CD14-positive monocyte (primary cell): Measurements from ENCODE around the gene PICK1. TPM values are rescaled to one million over a fixed set of nuclear protein-coding genes. Genes with fewer than 3 reads are reported as not detected.
A peak's percentile ranks its signal among the peaks of the same experiment; 100 is the strongest.

ENCODE experiments used
- DNase-seq, 3 donors: peaks; one replicate each; pipeline ENCODE4 v3.0.0-alpha.2; 2011 to 2022
- H2AFZ ChIP-seq: 2 replicates; pipeline ENCODE4 v1.6.0; 2012; ENCODE audit warnings: mild to moderate bottlenecking, low read depth, low read length, inconsistent platforms; ENCODE audit not compliant: insufficient read depth, poor library complexity, severe bottlenecking
- H3K27ac ChIP-seq, 2 donors: 1 replicate in 1 of 2; 2 replicates in 1 of 2; pipeline ENCODE4 v1.5.1; 2012 to 2013; ENCODE audit warnings: low read length in 2 of 2, control low read depth in 1 of 2, inconsistent platforms in 1 of 2, low read depth in 1 of 2, mild to moderate bottlenecking in 1 of 2
- H3K27me3 ChIP-seq, 2 donors: one replicate each; pipeline versions ENCODE4 v1.6.0 to v1.6.1; 2011 to 2013; ENCODE audit warnings: low read length in 2 of 2; ENCODE audit not compliant: control insufficient read depth in 2 of 2, insufficient read depth in 2 of 2
- H3K36me3 ChIP-seq, 2 donors: replicated peaks in 1 of 2; 1 replicate in 1 of 2; 2 replicates in 1 of 2; pipeline versions ENCODE4 v1.5.1 to v1.6.1; 2012 to 2013; ENCODE audit warnings: low read length in 2 of 2, control low read depth in 1 of 2, inconsistent platforms in 1 of 2, mild to moderate bottlenecking in 1 of 2; ENCODE audit not compliant: insufficient read depth in 2 of 2, control insufficient read depth in 1 of 2
- H3K4me1 ChIP-seq, 2 donors: 1 replicate in 1 of 2; 2 replicates in 1 of 2; pipeline versions ENCODE4 v1.5.1 to v1.6.1; 2012 to 2013; ENCODE audit warnings: low read length in 2 of 2, control low read depth in 1 of 2, inconsistent platforms in 1 of 2, mild to moderate bottlenecking in 1 of 2, moderate library complexity in 1 of 2; ENCODE audit not compliant: insufficient read depth in 2 of 2, control insufficient read depth in 1 of 2
- H3K4me2 ChIP-seq: replicated peaks from 2 replicates; pipeline ENCODE3; 2012; ENCODE audit warnings: low read length, moderate library complexity, mild to moderate bottlenecking; ENCODE audit not compliant: poor library complexity, severe bottlenecking; ENCODE audit errors: extremely low read depth
- H3K4me3 ChIP-seq, 3 experiments: fragments of 200-600 bp in 1 of 3; sonication (generic) in 1 of 3; replicated peaks in 1 of 3; 1 replicate in 2 of 3; 2 replicates in 1 of 3; pipeline ENCODE4 v1.5.1; 2011 to 2013; ENCODE audit warnings: low read length in 3 of 3, mild to moderate bottlenecking in 3 of 3, control low read depth in 2 of 3, low read depth in 2 of 3, inconsistent platforms in 1 of 3, moderate library complexity in 1 of 3
- H3K79me2 ChIP-seq: 2 replicates; pipeline ENCODE4 v1.6.0; 2012; ENCODE audit warnings: mild to moderate bottlenecking, control low read depth, inconsistent platforms, low read length, moderate library complexity; ENCODE audit not compliant: insufficient read depth
- H3K9ac ChIP-seq: 2 replicates; pipeline ENCODE4 v1.6.0; 2017; ENCODE audit warnings: low read length, mild to moderate bottlenecking; ENCODE audit not compliant: insufficient read depth, poor library complexity, severe bottlenecking
- H3K9me3 ChIP-seq, 2 donors: replicated peaks in 1 of 2; 1 replicate in 1 of 2; 2 replicates in 1 of 2; pipeline versions ENCODE4 v1.5.1 to v1.6.1; 2012 to 2013; ENCODE audit warnings: low read length in 2 of 2, control low read depth in 1 of 2; ENCODE audit not compliant: control insufficient read depth in 1 of 2, insufficient read depth in 1 of 2
- H4K20me1 ChIP-seq: 2 replicates; pipeline ENCODE4 v1.6.0; 2012; ENCODE audit warnings: mild to moderate bottlenecking, low read length, control low read depth, moderate library complexity; ENCODE audit not compliant: insufficient read depth
- H3K27ac Mint-ChIP-seq, 7 donors: one replicate each; pipeline ENCODE4 v1.8.0; 2020; ENCODE audit warnings: mild to moderate bottlenecking in 7 of 7, mixed read lengths in 7 of 7, moderate library complexity in 6 of 7, inconsistent platforms in 2 of 7
- H3K27me3 Mint-ChIP-seq, 3 donors: one replicate each; pipeline ENCODE4 v1.8.0; 2021 to 2022; ENCODE audit warnings: low read depth in 3 of 3, mild to moderate bottlenecking in 3 of 3, mixed read lengths in 3 of 3, moderate library complexity in 3 of 3, inconsistent platforms in 1 of 3
- H3K36me3 Mint-ChIP-seq, 2 donors: one replicate each; pipeline ENCODE4 v1.8.0; 2020; ENCODE audit warnings: mixed read lengths in 2 of 2, inconsistent platforms in 1 of 2, mild to moderate bottlenecking in 1 of 2
- H3K4me1 Mint-ChIP-seq: one replicate; pipeline ENCODE4 v1.8.0; 2020; ENCODE audit warnings: mild to moderate bottlenecking, mixed read lengths
- H3K4me3 Mint-ChIP-seq, 2 donors: one replicate each; pipeline ENCODE4 v1.8.0; 2020; ENCODE audit warnings: mild to moderate bottlenecking in 2 of 2, mixed read lengths in 2 of 2, moderate library complexity in 1 of 2
- H3K9me3 Mint-ChIP-seq, 7 donors: one replicate each; pipeline ENCODE4 v1.8.0; 2020 to 2022; ENCODE audit warnings: mixed read lengths in 7 of 7, mild to moderate bottlenecking in 6 of 7, moderate library complexity in 6 of 7, inconsistent platforms in 2 of 7
- CTCF ChIP-seq: fragments of 200-600 bp; IDR thresholded peaks from one replicate; pipeline ENCODE4 v1.8.0; 2022; ENCODE audit warnings: antibody characterized with exemption, mild to moderate bottlenecking
- WGBS: methylation state at CpG from one replicate; pipeline ENCODE4 v1.1.5; 2013; ENCODE audit warnings: missing lambda C conversion rate; ENCODE audit not compliant: insufficient coverage; 5-methylcytosine and 5-hydroxymethylcytosine counted together
- intact Hi-C, 2 donors: fragments of 100-400 bp; cut with micrococcal nuclease; formaldehyde crosslinking; loops; one replicate each; pipeline versions ENCODE4 v1.15.0 to v1.15.1; 2023
- polyA plus RNA-seq, 3 donors: library from polyadenylated mRNA; depleted of rRNA in 1 of 3; unstranded in 2 of 3; stranded (reverse) in 1 of 3; fragments of 300-500 nt in 2 of 3; fragments of >200 nt in 1 of 3; fragmentation: Illumina TruSeq in 2 of 3; gene quantifications; 1 replicate in 2 of 3; 2 replicates in 1 of 3; pipeline ENCODE4 v1.2.3, GENCODE V29; 2012 to 2021

PICK1 gene
- polyA plus RNA-seq, 3 donors: 6.4 to 16.9 (median 7.2) TPM

DNA sequence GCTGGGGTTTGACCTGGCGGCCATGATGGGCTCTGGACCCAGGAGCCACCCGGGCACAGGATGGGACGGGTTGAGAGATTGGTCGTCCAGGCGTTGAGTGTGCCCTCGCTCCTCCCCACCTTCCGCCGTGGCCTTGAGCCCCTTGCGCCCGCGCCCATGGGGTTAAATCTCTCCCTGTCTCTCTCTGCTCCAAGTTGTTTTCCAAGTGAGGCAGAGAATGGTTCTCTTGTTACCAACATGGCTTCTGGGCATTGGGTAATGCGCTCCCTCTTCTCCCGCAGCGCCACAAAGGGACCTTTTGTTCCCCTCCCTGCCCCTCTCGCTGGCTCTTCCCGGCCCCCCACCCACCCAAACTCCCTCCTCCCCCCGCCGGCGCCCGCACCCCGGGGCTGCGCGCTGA, 18.8 kb upstream of the PICK1 start:
- no peak overlapping the region for H3K4me2 ChIP-seq
- no peaks in the 10 kb centered on the region for H3K36me3 Mint-ChIP-seq
- intact Hi-C loops: no loop called here
- H3K4me1 ChIP-seq: peaks cover 34 to 40% of the 10 kb centered on the region in 2 donors
- no peaks in the 10 kb centered on the region for H3K36me3 ChIP-seq
- no peaks in the 10 kb centered on the region for H3K27me3 ChIP-seq
- no peaks in the 10 kb centered on the region for H4K20me1 ChIP-seq
- no peak for DNase-seq
- no peak overlapping the region for H2AFZ ChIP-seq
- peaks cover 0 to 3% (median 2%) of the 10 kb centered on the region in 3 donors for H3K27me3 Mint-ChIP-seq
- no peaks in the 10 kb centered on the region for H3K9me3 ChIP-seq
- H3K9me3 Mint-ChIP-seq: peaks cover 0 to 2% (median 0%) of the 10 kb centered on the region in 7 donors
- WGBS: 98% methylated on average over 12 of the region's 23 CpGs
- H3K4me3 ChIP-seq: no peak overlapping the region
- H3K9ac ChIP-seq: no peak overlapping the region
- no peak overlapping the region for H3K4me3 Mint-ChIP-seq
- H3K4me1 Mint-ChIP-seq: peaks cover 40% of the 10 kb centered on the region
- no peak for TF ChIP-seq CTCF
- no peak overlapping the region for H3K27ac Mint-ChIP-seq
- H3K27ac ChIP-seq: no peak overlapping the region
- no peaks in the 10 kb centered on the region for H3K79me2 ChIP-seq

- H3K27me3 ChIP-seq: no peaks in the 10 kb centered on the region
- peaks cover 0 to 3% (median 0%) of the 10 kb centered on the region in 3 donors for H3K27me3 Mint-ChIP-seq
- H3K9ac ChIP-seq: no peak overlapping the region
- intact Hi-C loops: no loop called here
- no peaks in the 10 kb centered on the region for H3K36me3 Mint-ChIP-seq
- H3K79me2 ChIP-seq: no peaks in the 10 kb centered on the region
- H3K4me2 ChIP-seq: no peak overlapping the region
- H3K4me1 ChIP-seq: peaks cover 28 to 32% of the 10 kb centered on the region in 2 donors
- TF ChIP-seq CTCF: no peak
- peaks cover 34% of the 10 kb centered on the region for H3K4me1 Mint-ChIP-seq
- no peak overlapping the region for H3K4me3 ChIP-seq
- H3K4me3 Mint-ChIP-seq: no peak overlapping the region
- WGBS: 97% methylated on average over 38 of the region's 46 CpGs
- H2AFZ ChIP-seq: no peak overlapping the region
- H3K9me3 Mint-ChIP-seq: peaks cover 0 to 2% (median 0%) of the 10 kb centered on the region in 7 donors
- no peak for DNase-seq
- peak overlapping the region in 1 of 7 donors; percentile 64 for H3K27ac Mint-ChIP-seq
- H3K27ac ChIP-seq: no peak overlapping the region
- no peaks in the 10 kb centered on the region for H3K9me3 ChIP-seq
- H3K36me3 ChIP-seq: no peaks in the 10 kb centered on the region
- no peaks in the 10 kb centered on the region for H4K20me1 ChIP-seq
These were observed 18.1 kb upstream of the PICK1 start for GRCh38 chr22:38038890-38039812.
